SK-N-SH (cell line): ENCODE results near the gene CCNO. TPM values are rescaled to one million over a fixed set of nuclear protein-coding genes. Genes with fewer than 3 reads are reported as not detected.

ENCODE experiments used
- CTCF ChIA-PET: fragments of 300-600, 350-600 bp; formaldehyde crosslinking; extraction: SDS; loops from one replicate; lab custom pipeline; 2021; lab: Yijun Ruan, JAX
- POLR2A ChIA-PET: fragments of 350-600 bp; sonication (Branson Sonifier 250); formaldehyde crosslinking; extraction: SDS; loops from one replicate; lab custom pipeline; 2020; ENCODE audit warnings: antibody characterized with exemption, inconsistent platforms; lab: Yijun Ruan, JAX
- DNase-seq: peaks from one replicate; pipeline ENCODE4 v3.0.0; 2012
- H2AFZ ChIP-seq: fragments of 200-600 bp; sonication (generic); 2 replicates; pipeline ENCODE4 v1.8.1; 2016; ENCODE audit warnings: antibody characterized with exemption, mild to moderate bottlenecking, low read depth
- H3F3A ChIP-seq: fragments of 200-600 bp; sonication (generic); replicated peaks from 2 replicates; pipeline ENCODE3; 2016; ENCODE audit warnings: antibody characterized with exemption, mild to moderate bottlenecking; ENCODE audit not compliant: insufficient read depth
- H3K27ac ChIP-seq, 2 experiments: fragments of 200-500 bp in 1 of 2; fragments of 200-600 bp in 1 of 2; sonication (Bioruptor generic) in 1 of 2; sonication (generic), shearing (Covaris generic) in 1 of 2; 2 replicates each; pipeline versions ENCODE4 v1.5.1 to v1.6.1; 2014 to 2016; ENCODE audit warnings: low read depth in 2 of 2, inconsistent platforms in 1 of 2, low read length in 1 of 2, mild to moderate bottlenecking in 1 of 2, mixed read lengths in 1 of 2
- H3K27me3 ChIP-seq: fragments of 200-600 bp; sonication (generic), shearing (Covaris generic); 2 replicates; pipeline ENCODE4 v1.6.1; 2016; ENCODE audit warnings: mixed run types; ENCODE audit not compliant: insufficient read depth
- H3K36me3 ChIP-seq, 2 experiments: fragments of 200-500 bp in 1 of 2; fragments of 200-600 bp in 1 of 2; sonication (Bioruptor generic) in 1 of 2; sonication (generic) in 1 of 2; replicated peaks in 1 of 2; 2 replicates each; pipeline versions ENCODE3 to v1.5.1; 2014 to 2016; ENCODE audit warnings: low read length in 1 of 2, mild to moderate bottlenecking in 1 of 2; ENCODE audit not compliant: insufficient read depth in 2 of 2, control insufficient read depth in 1 of 2
- H3K4me1 ChIP-seq, 2 experiments: fragments of 200-500 bp in 1 of 2; fragments of 200-600 bp in 1 of 2; sonication (Bioruptor generic) in 1 of 2; sonication (generic), shearing (Covaris generic) in 1 of 2; 2 replicates each; pipeline versions ENCODE4 v1.5.1 to v1.6.1; 2014 to 2016; ENCODE audit warnings: low read depth in 1 of 2, low read length in 1 of 2, mixed run types in 1 of 2; ENCODE audit not compliant: insufficient read depth in 2 of 2, control insufficient read depth in 1 of 2
- H3K4me2 ChIP-seq: fragments of 200-600 bp; sonication (generic), shearing (Covaris generic); 2 replicates; pipeline ENCODE4 v1.6.1; 2017; ENCODE audit warnings: mixed run types
- H3K4me3 ChIP-seq, 2 experiments: fragments of 200-500 bp in 1 of 2; fragments of 200-600 bp in 1 of 2; sonication (Bioruptor generic) in 1 of 2; sonication (generic), shearing (Covaris generic) in 1 of 2; 2 replicates each; pipeline versions ENCODE4 v1.5.1 to v1.8.1; 2014 to 2016; ENCODE audit warnings: low read depth in 2 of 2, inconsistent platforms in 1 of 2, low read length in 1 of 2, mild to moderate bottlenecking in 1 of 2, mixed read lengths in 1 of 2, moderate library complexity in 1 of 2
- H3K79me2 ChIP-seq: fragments of 200-600 bp; sonication (generic); 2 replicates; pipeline ENCODE4 v1.8.1; 2017; ENCODE audit warnings: mild to moderate bottlenecking; ENCODE audit not compliant: insufficient read depth
- H3K9ac ChIP-seq: fragments of 200-600 bp; sonication (generic); 2 replicates; pipeline ENCODE4 v1.6.1; 2017; ENCODE audit warnings: mixed run types
- H3K9me2 ChIP-seq: fragments of 200-600 bp; sonication (generic); 2 replicates; pipeline ENCODE4 v1.6.1; 2017; ENCODE audit warnings: mixed run types
- H3K9me3 ChIP-seq: fragments of 200-600 bp; sonication (generic); 2 replicates; pipeline ENCODE4 v1.6.1; 2017; ENCODE audit warnings: mixed run types, mild to moderate bottlenecking, moderate library complexity
- H4K20me1 ChIP-seq: fragments of 200-600 bp; sonication (generic); 2 replicates; pipeline ENCODE4 v1.6.1; 2017; ENCODE audit warnings: mild to moderate bottlenecking, mixed run types; ENCODE audit not compliant: insufficient read depth
- EZH2phosphoT487 ChIP-seq: fragments of 200-600 bp; sonication (generic); IDR thresholded peaks from 2 replicates; pipeline ENCODE4 v1.6.1; 2017; ENCODE audit warnings: low read depth, mixed run types, mild to moderate bottlenecking, antibody characterized with exemption, moderate library complexity, borderline replicate concordance
- GABPA ChIP-seq: IDR thresholded peaks from 2 replicates; pipeline ENCODE4 v1.4.0; 2012; ENCODE audit warnings: low read depth, mild to moderate bottlenecking
- MXI1 ChIP-seq: IDR thresholded peaks from 2 replicates; pipeline ENCODE4 v1.6.1; 2012; ENCODE audit warnings: mild to moderate bottlenecking, low read depth, low read length, improper control_type of control experiment
- NFIC ChIP-seq: IDR thresholded peaks from 2 replicates; pipeline ENCODE4 v1.4.0; 2012; ENCODE audit warnings: borderline replicate concordance
- PBX3 ChIP-seq: IDR thresholded peaks from 2 replicates; pipeline ENCODE4; 2012
- RCOR1 ChIP-seq: fragments of 150-350 bp; IDR thresholded peaks from 2 replicates; pipeline ENCODE4 v1.6.1; 2017; ENCODE audit warnings: antibody characterized with exemption, low read length
- USF1 ChIP-seq: IDR thresholded peaks from 2 replicates; pipeline ENCODE4 v1.4.0; 2012; ENCODE audit warnings: low read depth, borderline replicate concordance
- ZBTB33 ChIP-seq: IDR thresholded peaks from 2 replicates; pipeline ENCODE4 v1.4.0; 2012; ENCODE audit warnings: low read depth, borderline replicate concordance
- WGBS: methylation state at CpG from one replicate; pipeline ENCODE4 v1.1.6; 2017; ENCODE audit warnings: low lambda C conversion rate; 5-methylcytosine and 5-hydroxymethylcytosine counted together
- polyA plus RNA-seq, 3 experiments: library from polyadenylated mRNA; depleted of rRNA; stranded (reverse); fragments of >200 nt; gene quantifications; 2 replicates each; pipeline ENCODE4 v1.2.3, GENCODE V29; 2012

CCNO gene
- polyA plus RNA-seq, 1 of the 3 experiments (the other 2 are of a cell fraction) = not detected

- ChIA-PET POLR2A (no interaction called here), CTCF (interaction anchor here (0.9 to 2.2 kb wide), 8 partner anchors 8 to 534 kb away, joined by 3 to 9 read pairs (median 3); partner anchors contain the start of gene CDC20B)
- peak; percentile 69 for DNase-seq
- H3K4me1 ChIP-seq = peaks cover 0 to 32% of the 10 kb centered on the region in 2 experiments; a peak in 1 of 4 replicates
- H4K20me1 ChIP-seq = no peaks in the 10 kb centered on the region
- H3K4me3 ChIP-seq = peak overlapping the region in 1 of 2 experiments; percentile 10; a peak in 1 of 4 replicates
- H3K79me2 ChIP-seq = no peaks in the 10 kb centered on the region
- no peaks in the 10 kb centered on the region for H3K36me3 ChIP-seq
- H3K27me3 ChIP-seq = peaks cover 100% of the 10 kb centered on the region
- H2AFZ ChIP-seq = no peak overlapping the region
- H3K9ac ChIP-seq = no peak overlapping the region
- no peaks in the 10 kb centered on the region for H3K9me2 ChIP-seq
- TF ChIP-seq GABPA (no peak), MXI1 (no peak)
- peaks cover 3% of the 10 kb centered on the region for H3F3A ChIP-seq
- H3K4me2 ChIP-seq = peak overlapping the region; percentile 63; the same call in 1 of the 2 replicates
- H3K27ac ChIP-seq = no peak overlapping the region
- H3K9me3 ChIP-seq = no peaks in the 10 kb centered on the region
- WGBS = 23% methylated on average over 42 of the region's 48 CpGs
These were observed 2.1 kb downstream of the CCNO start for GRCh38 chr5:55231029-55231918.

GRCh38 chr5:55230086-55230629 lies 3.2 kb downstream of the CCNO start:
- H3K36me3 ChIP-seq = no peaks in the 10 kb centered on the region
- H4K20me1 ChIP-seq = no peaks in the 10 kb centered on the region
- no peaks in the 10 kb centered on the region for H3K9me3 ChIP-seq
- ChIA-PET POLR2A (no interaction called here), CTCF (interaction anchor here (2.2 kb wide), 1 partner anchor 58 kb away, joined by 9 read pairs; the partner anchor contains the start of gene CDC20B)
- no peak for DNase-seq
- H3K4me3 ChIP-seq = no peak overlapping the region
- H3K27ac ChIP-seq = no peak overlapping the region
- no peaks in the 10 kb centered on the region for H3K9me2 ChIP-seq
- WGBS = 24% methylated on average over 8 of the region's 8 CpGs
- H2AFZ ChIP-seq = no peak overlapping the region
- H3K27me3 ChIP-seq = peaks cover 100% of the 10 kb centered on the region
- TF ChIP-seq RCOR1 (no peak), EZH2phosphoT487 (0 out of 2 replicates have a peak, but pooled peaks have one; percentile 47)
- TF ChIP-seq, all 33 proteins: peak for 1
- no peak overlapping the region for H3K4me2 ChIP-seq
- H3F3A ChIP-seq = peaks cover 3% of the 10 kb centered on the region
- no peaks in the 10 kb centered on the region for H3K79me2 ChIP-seq
- H3K9ac ChIP-seq = no peak overlapping the region
- H3K4me1 ChIP-seq = peaks cover 0 to 32% of the 10 kb centered on the region in 2 experiments; a peak in 1 of 4 replicates

GRCh38 chr5:55227664-55228430 lies 5.6 kb downstream of the CCNO start:
- Histone ChIP-seq H2AFZ (0 out of 2 replicates have a peak overlapping the region, but pooled peaks have one; percentile 29), H4K20me1 (no peaks in the 10 kb centered on the region), H3F3A (no peaks in the 10 kb centered on the region), H3K4me1 (peaks cover 0 to 20% of the 10 kb centered on the region in 2 experiments; a peak in 1 of 4 replicates), H3K4me3 (peak overlapping the region in 1 of 2 experiments; percentile 31; a peak in 3 of 4 replicates), H3K4me2 (peak overlapping the region; percentile 68), H3K36me3 (no peaks in the 10 kb centered on the region), H3K9me2 (no peaks in the 10 kb centered on the region), H3K9me3 (no peaks in the 10 kb centered on the region), H3K27ac (no peak overlapping the region)
- ChIA-PET CTCF (interaction anchor here (0.9 to 2.1 kb wide), 3 partner anchors 13 to 80 kb away, joined by 4 to 6 read pairs (median 5); partner anchors contain the start of genes DHX29 and MTREX), POLR2A (no interaction called here)
- 26% methylated on average over 25 of the region's 30 CpGs for WGBS
- DNase-seq = no peak
- TF ChIP-seq EZH2phosphoT487 = peak; percentile 41; the same call in 1 of the 2 replicates
- no peak for TF ChIP-seq PBX3
- TF ChIP-seq ZBTB33 = no peak
- TF ChIP-seq NFIC = peak; percentile 17; the same call in 1 of the 2 replicates
- TF ChIP-seq USF1 = no peak
- TF ChIP-seq GABPA = no peak
- TF ChIP-seq, all 33 proteins: peak for 2
- H3K79me2 ChIP-seq = no peaks in the 10 kb centered on the region
- peaks cover 100% of the 10 kb centered on the region for H3K27me3 ChIP-seq
- H3K9ac ChIP-seq = no peak overlapping the region
